ENCODE measurements around the gene SERPINB1.

SERPINB1 gene

GRCh38 chr6:2790588-2791449 is 50.8 kb downstream of the SERPINB1 start:
- DNase-seq: peak; percentile 67

- DNase-seq: no peak
These were observed 55.4 kb downstream of the SERPINB1 start for GRCh38 chr6:2786269-2786668.

GRCh38 chr6:2784930-2785329 is 56.7 kb downstream of the SERPINB1 start:
- DNase-seq: no peak

GRCh38 chr6:2784061-2784460 is 57.6 kb downstream of the SERPINB1 start:
- DNase-seq: no peak

GRCh38 chr6:2783188-2783963 is 58.3 kb downstream of the SERPINB1 start:
- DNase-seq: no peak

GRCh38 chr6:2782825-2783187 is 58.9 kb downstream of the SERPINB1 start:
- no peak for DNase-seq

- no peak for DNase-seq
These were observed 59.3 kb downstream of the SERPINB1 start for GRCh38 chr6:2782356-2782708.
